NCI-H2107 (cell line): Measurements from ENCODE around the gene KIZ.
"Not testable (repeated sequence)": the region's sequence is repeated elsewhere in the genome, so short reads cannot be mapped to it uniquely, and the experiment has no call there.

ENCODE experiments used
- DNase-seq: peaks from one replicate; lab custom pipeline; 2025; lab: John Stamatoyannopoulos, UW

Gene KIZ

DNA sequence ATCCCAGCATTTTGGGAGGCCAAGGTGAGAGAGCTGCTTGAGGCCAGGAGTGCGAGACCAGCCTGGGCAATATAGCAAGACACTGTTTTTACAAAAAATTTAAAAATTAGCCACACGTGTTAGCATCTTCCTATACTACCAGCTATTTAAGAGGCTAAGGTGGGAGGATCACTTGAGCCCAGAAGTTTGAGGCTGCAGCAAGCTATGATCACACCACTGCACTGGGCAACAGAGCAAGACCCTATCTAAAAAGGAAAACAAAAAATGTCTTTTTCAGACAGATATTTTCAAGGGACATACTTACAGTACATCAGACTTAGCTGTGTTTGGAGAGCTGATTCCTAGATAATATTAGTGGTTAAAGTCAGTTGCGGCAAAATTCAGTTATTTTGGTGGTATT, 104.3 kb downstream of the KIZ start:
- DNase-seq = no peak

DNA sequence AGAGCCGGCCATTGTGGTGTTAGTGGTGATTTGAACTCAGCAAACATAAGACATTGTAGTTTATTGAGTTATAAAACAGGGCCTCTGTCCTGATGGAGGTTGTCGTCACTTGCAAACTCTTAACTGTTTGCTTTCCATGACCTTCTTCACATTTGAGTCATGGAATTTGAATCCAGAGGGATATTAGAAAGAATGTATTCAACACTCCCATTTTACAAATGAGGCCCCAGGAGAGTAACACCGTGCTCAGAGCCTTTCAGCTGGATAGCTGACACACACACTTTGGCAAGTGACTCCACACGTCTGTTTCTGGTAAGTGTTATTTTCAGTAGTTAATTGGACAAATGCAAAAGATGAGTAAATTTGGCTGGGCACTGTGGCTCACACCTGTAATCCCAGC, 104.8 kb downstream of the KIZ start:
- no peak for DNase-seq

- no peak for DNase-seq
Observed at GRCh38 chr20:21232546-21233280, 106.8 kb downstream of the KIZ start.

DNA sequence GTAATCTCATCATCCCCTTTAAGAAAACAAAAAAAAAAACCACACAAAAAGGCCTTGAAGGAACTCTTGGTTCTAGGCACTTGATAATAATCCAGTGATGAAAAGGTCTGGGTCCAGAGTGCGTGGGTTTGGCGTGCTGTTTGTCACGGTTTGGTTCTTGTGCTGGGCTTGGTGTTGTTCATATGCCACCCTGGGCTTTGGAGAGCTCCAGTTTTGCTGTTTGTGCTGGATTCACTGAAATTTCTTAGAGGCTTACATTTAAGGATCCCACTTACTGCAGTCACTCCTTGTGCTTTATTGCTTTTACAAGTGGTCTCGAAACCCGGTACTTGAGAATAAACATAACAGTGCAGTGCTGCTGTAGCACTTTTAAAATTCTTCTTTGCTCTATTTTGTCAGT, 108.4 kb downstream of the KIZ start:
- no peak for DNase-seq

- no peak for DNase-seq
Observed at GRCh38 chr20:21234806-21235483, 109.1 kb downstream of the KIZ start.

DNA sequence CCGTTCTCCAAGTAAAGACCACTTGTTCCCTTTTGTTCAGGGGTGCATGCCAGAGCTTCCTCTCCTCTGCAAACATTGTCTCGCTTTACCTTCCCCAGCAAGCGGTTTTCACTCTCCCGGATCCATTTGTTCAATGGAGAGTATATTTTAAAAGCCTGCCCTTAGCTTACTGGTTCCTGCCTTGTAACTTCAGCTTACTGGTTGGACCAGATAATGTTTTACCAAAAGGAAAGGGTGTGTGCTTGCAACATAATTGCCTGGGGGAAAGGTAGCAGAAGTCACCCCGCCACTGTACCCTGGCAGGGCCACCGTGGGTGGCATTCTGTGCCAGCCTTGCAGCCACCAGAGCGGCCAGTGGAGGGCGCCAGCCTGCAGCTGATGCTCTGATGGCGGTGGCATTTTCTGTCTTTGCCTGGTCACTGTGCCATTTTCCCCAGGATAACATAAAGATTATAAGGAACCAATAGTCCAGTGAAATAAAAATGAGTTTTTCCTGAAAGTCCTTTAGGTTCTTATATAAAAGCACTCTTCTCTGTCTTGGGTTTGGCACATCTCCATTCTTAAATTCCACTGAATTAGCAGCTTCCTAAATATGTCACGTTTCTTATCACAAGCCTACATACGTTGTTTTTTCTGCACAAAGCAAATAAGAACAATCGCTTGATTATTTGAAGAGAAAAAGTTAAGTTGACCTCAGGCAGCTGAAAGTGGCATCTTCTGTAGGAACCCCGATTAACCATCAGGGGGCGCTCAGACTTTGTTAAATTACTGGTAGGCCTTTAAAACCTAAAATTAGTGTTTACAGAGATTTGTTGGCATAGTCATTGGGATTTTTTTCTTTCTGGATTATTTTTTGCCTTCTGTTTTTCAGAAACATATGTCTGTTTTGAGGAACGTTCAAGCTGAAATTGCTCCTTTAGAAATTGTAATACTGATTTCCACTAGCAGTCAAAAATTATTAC, 109.9 kb downstream of the KIZ start:
- DNase-seq = no peak

- no peak for DNase-seq
Observed at GRCh38 chr20:21237956-21238799, 112.3 kb downstream of the KIZ start.

GRCh38 chr20:21238818-21239536, 113.1 kb downstream of the KIZ start:
- DNase-seq = no peak

DNA sequence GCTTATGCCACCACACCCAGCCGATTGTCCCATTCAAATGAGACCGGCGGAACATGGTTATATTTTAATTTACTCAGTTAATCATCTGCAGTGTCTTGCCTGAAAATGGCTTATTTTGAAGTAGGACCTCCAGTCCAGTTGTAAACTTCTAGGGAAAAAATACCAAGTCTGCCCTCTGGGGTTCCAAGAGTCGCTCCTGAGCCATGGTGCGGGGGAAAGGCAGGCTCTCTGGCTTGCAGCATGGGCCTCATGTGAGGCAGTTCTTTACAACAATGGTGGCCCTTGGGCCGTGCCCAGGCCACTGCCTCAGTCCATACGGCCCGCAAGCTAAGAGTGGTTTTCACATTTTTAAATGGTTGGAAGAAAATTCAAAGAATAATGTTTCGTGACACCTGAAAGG, 114.5 kb downstream of the KIZ start:
- no peak for DNase-seq

DNA sequence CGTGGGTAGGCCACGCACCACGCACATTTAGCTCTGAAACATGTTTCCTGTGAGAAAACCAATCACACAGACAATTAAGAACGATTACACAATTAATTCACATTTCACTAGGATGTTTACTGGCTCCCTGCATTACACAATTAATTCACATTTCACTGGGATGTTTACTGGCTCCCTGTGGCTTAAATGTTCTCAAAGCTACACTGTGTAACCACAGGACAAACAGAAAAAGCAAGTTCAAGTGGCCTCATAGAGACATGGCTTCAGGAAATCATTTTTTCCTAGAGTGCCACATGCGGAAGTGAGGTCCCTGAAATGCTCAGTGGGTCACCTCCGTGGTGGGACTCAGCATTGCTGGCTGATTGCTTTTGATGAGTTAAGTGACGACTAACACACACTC, 115.5 kb downstream of the KIZ start:
- no peak for DNase-seq

GRCh38 chr20:21243811-21244210, 117.9 kb downstream of the KIZ start:
- DNase-seq = no peak

DNA sequence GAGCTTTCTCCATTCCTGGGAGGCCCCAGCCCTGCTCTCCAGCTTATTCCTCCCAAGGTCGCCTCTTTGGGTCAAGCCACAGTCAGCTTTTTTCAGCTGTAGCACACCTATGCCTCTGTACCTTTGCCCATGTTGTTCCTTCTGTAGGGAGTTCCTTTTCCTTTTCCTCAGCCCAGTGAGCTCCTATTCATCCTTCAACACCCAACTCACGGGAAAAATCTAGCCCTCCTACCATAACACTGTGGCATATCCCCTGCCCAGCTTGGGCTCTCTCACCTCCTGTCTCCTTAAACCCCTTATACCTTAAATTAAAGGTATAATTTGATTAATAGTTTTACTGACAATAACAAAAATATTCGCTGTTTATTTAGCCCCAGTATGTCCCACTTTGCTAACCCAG, 118.9 kb downstream of the KIZ start:
- no peak for DNase-seq

DNA sequence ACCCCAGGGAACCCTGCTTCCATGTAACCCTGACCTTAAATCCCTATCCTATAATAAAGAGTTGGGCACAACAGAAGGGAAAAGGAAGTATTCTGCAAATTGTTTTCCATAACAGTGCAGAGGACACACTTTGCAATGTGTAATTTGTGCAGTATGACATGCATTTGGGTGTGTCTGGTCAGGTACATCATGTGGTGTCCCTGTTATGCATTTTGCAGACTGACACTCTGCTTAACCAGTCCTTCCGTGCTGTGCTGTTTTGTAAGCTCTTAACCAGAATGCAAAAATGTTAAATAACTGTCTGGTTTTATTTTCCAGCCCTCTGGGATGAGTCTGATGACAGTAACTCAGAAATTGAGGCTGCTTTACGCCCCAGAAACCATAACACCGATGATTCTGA, 120.3 kb downstream of the KIZ start:
- DNase-seq = no peak

DNA sequence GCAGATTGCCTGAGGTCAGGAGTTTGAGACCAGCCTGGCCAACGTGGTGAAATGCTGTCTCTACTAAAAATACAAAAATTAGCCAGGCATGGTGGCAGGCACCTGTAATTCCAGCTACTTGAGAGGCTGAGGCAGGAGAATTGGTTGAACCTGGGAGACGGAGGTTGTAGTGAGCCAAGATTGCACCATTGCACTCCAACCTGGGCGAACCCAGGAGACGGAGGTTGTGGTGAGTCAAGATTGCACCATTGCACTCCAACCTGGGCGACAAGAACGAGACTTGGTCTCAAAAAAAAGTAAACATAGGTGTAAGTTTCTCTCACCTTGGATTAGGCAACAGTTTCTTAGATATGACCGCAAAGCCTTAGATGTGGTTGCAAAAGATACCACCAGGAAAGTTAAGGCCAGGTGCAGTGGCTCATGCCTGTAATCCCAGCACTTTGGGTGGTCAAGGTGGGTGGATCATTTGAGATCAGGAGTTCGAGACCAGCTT, 121.8 kb downstream of the KIZ start:
- DNase-seq = not testable (repeated sequence)

DNA sequence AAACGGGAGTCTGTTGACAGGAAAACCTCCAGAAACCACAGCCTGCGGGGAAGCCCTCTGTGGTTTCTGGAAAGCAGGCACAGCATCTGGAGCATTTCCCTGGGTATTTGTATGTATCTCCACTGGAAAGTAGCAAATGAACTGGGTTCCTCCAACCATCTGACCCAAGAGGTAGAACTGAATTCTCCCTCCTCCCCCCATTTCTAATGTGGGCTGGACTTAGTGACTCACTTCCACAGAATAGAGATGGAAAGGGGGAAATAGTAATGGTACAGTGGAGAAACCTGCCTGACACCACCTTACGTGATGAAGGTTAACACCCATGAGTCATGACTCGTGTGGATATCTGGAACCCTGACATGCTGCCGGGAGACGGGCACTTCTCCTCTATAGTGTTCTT, 125.4 kb downstream of the KIZ start:
- no peak for DNase-seq

GRCh38 chr20:21257192-21257591, 131.3 kb downstream of the KIZ start:
- no peak for DNase-seq

GRCh38 chr20:21258411-21258810, 132.5 kb downstream of the KIZ start:
- DNase-seq = no peak

- no peak for DNase-seq
Observed at GRCh38 chr20:21259346-21259745, 133.5 kb downstream of the KIZ start.

GRCh38 chr20:21262812-21263211, 136.9 kb downstream of the KIZ start:
- no peak for DNase-seq

GRCh38 chr20:21265261-21266190, 139.6 kb downstream of the KIZ start:
- DNase-seq = no peak
